Fibroblast of skin of left biceps (primary cell): ENCODE results near the gene HINFP.

Source experiments
- DNase-seq, 2 experiments: peaks; one replicate each; pipeline ENCODE4 v3.0.0-alpha.2; 2013; ENCODE audit warnings: low read depth in 2 of 2

HINFP gene

GRCh38 chr11:119121008-119121810 is at the start of gene HINFP:
TSS of gene HINFP (plus strand) at chr11:119121580. CDS start at chr11:119126945, 5,365 bp downstream.
- DNase-seq = peak; percentile 96

DNA sequence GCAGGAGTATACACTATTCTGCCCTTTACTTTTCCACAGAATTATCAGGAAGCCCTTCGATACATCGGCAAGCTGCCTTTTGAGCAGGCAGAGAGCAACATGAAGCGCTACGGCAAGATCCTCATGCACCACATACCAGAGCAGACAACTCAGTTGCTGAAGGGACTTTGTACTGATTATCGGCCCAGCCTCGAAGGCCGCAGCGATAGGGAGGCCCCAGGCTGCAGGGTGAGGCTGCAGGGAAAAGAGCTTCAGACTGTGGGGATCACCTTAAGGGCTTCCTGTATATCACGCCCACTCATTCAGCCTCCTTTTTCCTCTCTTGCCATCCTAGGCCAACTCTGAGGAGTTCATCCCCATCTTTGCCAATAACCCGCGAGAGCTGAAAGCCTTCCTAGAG is 43.5 kb upstream of the HINFP start:
- DNase-seq = no peak

GRCh38 chr11:119078675-119079420 is 42.5 kb upstream of the HINFP start:
- DNase-seq = no peak

DNA sequence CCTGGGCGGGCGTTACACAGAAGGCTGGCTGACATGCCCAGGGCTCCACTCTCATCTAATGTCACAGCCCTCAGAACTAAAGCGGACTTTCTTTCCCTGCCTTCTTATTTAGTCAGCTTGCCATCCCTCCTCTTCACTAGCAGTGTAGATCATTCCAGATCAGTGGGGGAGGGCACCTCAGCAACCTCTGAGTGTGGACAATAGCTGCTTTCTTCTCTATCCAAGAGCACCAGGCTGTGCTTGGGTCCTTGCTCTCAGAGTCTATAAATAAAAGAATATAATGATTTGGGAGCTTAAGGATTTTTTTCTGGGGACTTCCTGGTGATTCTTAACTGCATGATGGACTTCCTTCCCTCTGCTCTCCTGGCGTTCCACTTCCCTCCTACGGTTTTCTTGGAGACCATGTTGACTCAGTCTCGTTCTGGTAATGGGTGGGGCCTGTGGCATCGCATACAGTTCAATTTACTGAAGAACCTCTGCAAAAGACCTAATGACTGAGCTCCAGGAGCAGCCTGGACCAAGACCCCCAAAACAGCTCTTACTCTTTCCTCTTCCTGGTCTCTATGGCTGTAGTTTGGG is 39.6 kb upstream of the HINFP start:
- no peak for DNase-seq

GRCh38 chr11:119084663-119085436 is 36.5 kb upstream of the HINFP start, which contains the start of gene HMBS:
TSS of gene HMBS (plus strand) at chr11:119084881. CDS start at chr11:119085034, 153 bp downstream.
- peak; percentile 72 to 80 for DNase-seq

- no peak for DNase-seq
These were observed 35.9 kb upstream of the HINFP start for GRCh38 chr11:119085437-119085847.

GRCh38 chr11:119087123-119087522 is 34.3 kb upstream of the HINFP start:
- no peak for DNase-seq

DNA sequence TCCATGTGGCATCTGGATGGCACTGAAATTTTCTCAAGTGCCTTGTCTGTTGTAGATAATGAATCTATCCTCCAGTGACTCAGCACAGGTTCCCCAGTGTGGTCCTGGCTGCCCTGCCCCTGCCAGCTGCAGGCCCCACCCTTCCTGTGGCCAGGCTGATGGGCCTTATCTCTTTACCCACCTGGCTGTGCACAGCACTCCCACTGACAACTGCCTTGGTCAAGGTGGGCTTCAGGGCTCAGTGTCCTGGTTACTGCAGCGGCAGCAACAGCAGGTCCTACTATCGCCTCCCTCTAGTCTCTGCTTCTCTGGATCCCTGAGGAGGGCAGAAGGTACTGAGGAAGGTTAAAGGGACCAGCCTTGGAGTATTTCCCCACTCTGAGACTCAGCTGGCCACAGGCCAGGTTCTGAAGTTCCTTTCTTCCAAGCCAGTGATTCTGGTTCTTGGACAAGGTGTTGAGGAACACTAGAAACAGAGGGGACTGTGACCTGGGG is 33.6 kb upstream of the HINFP start:
- DNase-seq = no peak

GRCh38 chr11:119088406-119088805 is 33.0 kb upstream of the HINFP start:
- no peak for DNase-seq

GRCh38 chr11:119089319-119089718 is 32.1 kb upstream of the HINFP start:
- DNase-seq = no peak

DNA sequence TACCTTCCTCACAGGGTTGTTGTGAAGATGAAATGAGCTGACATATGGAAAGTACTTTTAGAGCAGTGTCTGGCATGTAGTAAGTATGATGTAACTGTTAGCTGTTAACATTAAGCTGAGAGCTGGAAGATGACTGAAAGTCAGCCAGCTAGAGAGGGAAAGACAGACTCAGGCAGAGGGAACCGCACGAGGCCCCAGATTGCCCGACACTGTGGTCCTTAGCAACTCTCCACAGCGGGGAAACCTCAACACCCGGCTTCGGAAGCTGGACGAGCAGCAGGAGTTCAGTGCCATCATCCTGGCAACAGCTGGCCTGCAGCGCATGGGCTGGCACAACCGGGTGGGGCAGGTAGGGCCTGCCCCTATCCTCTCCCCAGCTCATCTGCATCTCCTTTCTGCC is 30.2 kb upstream of the HINFP start:
- DNase-seq = no peak

GRCh38 chr11:119091966-119092879 is 29.2 kb upstream of the HINFP start:
- no peak for DNase-seq

DNA sequence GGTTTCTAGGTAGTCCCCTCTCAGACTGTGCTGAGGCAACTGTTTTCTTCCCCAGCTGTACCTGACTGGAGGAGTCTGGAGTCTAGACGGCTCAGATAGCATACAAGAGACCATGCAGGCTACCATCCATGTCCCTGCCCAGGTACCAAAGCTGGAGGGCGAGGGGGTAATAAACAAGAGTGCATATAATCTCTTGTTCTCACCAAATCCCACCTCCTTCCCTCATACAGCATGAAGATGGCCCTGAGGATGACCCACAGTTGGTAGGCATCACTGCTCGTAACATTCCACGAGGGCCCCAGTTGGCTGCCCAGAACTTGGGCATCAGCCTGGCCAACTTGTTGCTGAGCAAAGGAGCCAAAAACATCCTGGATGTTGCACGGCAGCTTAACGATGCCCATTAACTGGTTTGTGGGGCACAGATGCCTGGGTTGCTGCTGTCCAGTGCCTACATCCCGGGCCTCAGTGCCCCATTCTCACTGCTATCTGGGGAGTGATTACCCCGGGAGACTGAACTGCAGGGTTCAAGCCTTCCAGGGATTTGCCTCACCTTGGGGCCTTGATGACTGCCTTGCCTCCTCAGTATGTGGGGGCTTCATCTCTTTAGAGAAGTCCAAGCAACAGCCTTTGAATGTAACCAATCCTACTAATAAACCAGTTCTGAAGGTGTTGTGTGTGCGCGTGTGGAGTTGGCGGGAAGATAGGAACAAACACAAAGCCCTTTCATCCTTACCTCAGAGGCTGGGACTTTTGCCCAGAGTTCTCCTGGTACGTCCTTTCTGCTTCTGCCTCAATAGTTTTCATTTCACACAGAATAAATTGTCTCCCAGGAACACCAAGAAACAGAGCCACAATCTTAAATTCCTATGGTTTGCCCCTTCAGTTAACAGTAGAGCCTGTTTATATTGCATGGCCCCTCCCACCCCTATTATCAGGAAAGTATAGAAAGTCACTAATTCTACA is 28.2 kb upstream of the HINFP start:
- DNase-seq = no peak

DNA sequence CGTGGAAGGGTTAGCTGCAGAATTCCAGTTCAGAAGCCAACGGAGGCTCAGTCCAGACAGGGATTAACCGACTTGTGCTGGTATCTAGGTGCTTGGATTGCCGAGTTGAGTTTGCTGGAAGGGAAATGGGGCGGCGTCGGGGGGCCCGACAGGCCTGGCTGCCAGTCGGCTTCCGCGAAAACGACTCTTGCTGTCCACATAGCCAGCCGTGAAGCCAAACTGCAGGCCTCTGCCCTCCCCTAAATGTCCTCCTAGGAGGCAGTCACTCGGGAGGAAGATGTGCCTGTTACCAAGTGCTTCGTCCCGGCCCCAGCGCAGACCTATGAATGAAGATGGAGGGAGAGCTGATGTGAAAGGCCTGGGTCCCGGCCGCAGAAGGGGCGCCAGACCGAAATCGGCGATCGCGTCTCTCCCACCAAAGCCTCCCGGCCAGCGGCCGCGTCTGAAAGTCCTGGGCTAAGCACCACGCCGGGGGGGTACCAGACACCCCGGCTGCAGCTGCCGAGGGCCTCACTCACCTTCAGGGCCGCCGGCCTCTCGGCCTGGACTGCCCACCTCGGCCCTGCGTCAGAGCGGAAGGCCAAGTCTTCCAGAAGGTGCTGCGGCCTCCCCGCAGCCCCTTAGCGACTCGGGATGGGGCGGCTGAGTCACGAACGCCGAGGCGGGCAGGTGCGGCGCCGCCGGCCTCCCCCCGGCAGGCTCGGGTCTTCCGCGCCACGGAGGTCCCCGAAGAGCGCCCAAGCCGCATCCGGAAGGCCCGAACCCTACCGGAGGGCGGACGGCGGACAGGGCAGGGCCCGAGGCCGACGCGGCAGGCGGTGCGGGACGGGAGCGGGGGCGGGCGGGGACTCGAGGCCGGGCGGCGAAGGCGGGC is 27.2 kb upstream of the HINFP start:
- DNase-seq = no peak

DNA sequence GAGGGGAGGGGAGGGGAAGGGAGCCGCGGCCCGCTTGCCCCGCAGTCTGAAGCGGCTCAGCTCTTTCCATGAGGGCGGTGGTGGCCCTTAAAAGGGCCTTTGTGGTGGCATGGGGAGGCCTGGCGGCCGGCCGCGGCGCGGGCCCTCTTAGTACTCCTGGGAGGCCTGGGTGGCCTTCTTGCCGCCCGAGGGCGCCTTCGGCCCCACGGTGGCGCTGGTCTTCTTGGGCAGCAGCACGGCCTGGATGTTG is 26.6 kb upstream of the HINFP start:
- DNase-seq = no peak

DNA sequence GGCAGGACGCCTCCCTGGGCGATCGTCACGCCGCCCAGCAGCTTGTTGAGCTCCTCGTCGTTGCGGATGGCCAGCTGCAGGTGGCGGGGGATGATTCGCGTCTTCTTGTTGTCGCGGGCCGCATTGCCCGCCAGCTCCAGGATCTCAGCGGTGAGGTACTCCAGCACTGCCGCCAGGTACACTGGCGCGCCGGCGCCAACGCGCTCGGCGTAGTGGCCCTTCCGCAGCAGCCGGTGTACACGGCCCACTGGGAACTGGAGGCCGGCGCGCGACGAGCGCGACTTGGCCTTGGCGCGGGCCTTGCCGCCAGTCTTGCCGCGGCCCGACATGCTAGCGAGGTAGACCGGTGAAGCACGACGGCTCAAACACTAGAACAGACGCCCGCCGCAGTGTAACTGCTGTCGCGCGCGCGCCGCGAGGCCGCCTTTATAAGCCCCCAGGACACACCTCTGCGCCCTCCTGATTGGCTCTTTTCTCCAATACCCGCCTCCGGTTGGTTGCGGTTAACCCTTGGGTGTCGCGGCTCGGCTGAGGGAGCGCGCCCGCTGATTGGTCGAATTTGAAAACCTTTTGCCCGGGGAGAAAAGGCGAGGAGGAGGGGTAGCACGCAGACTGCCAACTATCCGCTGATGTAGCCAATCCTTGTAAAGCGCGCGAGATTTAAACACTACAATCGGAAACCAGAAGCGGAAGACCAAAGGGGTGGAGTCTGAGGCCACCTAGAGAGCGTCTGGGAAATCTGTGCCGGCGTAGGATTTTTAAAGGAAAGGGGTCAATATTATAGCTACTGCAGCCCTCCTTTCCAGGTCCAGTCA is 26.1 kb upstream of the HINFP start:
- DNase-seq = peak; percentile 99

DNA sequence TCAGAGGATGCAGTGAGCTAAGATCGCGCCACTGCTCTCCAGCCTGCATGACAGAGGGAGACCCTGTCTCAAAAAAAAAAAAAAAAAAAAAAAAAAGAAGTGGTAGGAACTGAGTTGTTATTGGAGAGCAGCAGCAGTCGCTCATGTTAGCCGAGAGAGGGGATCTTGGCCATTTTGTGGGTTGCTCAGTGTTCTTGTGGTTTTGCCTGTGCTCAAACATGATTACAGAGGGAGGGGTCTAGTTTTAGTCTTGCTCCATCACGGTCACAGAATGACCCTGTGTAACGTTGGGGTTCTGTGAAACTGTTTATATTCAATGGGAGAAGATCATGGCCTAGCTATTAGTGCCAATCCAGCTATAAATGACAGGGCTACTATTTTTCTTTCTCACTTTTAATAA is 21.7 kb upstream of the HINFP start:
- no peak for DNase-seq
